IMR-90 (cell line): Measurements from ENCODE around the gene RAB40C. TPM values are rescaled to one million over a fixed set of nuclear protein-coding genes. Genes with fewer than 3 reads are reported as not detected.
A peak's percentile ranks its signal among the peaks of the same experiment; 100 is the strongest.

ENCODE experiments used
- ATAC-seq: fragments of 200-7000 bp; cut with Tn5 transposase; 2 replicates; pipeline ENCODE4 v1.9.1; 2020; ENCODE audit warnings: low read depth, mild to moderate bottlenecking, moderate library complexity
- BruUV-seq: library from RNA; stranded (reverse); fragments of 400-500 nt; replicated peaks from 2 replicates; lab custom pipeline; 2021; lab: Mats Ljungman, UMichigan
- CTCF ChIA-PET: fragments of 300-600 bp; formaldehyde crosslinking; extraction: SDS; loops from one replicate; lab custom pipeline; 2021; ENCODE audit warnings: antibody characterized with exemption; lab: Yijun Ruan, JAX
- POLR2A ChIA-PET: fragments of 300-600 bp; sonication (Branson Sonifier 250); formaldehyde crosslinking; loops from one replicate; lab custom pipeline; 2022; ENCODE audit warnings: antibody characterized with exemption; ENCODE audit not compliant: unreplicated experiment; lab: Charles Lee
- DNase-seq: peaks from one replicate; pipeline ENCODE4 v3.0.0; 2013
- H2AFZ ChIP-seq: replicated peaks from 2 replicates; pipeline ENCODE3; 2013; ENCODE audit warnings: low read length, mild to moderate bottlenecking; ENCODE audit not compliant: poor library complexity
- H2AK5ac ChIP-seq: 2 replicates; pipeline ENCODE4 v1.6.1; 2013; ENCODE audit warnings: low read depth, low read length, inconsistent platforms
- H2AK9ac ChIP-seq: replicated peaks from 2 replicates; pipeline ENCODE3; 2013; ENCODE audit warnings: mild to moderate bottlenecking, low read depth, low read length, moderate library complexity; ENCODE audit not compliant: poor library complexity
- H2BK120ac ChIP-seq: 2 replicates; pipeline ENCODE4 v1.6.1; 2013; ENCODE audit warnings: low read depth, low read length, inconsistent platforms
- H2BK15ac ChIP-seq: 3 replicates; pipeline ENCODE4 v1.6.1; 2013; ENCODE audit warnings: low read depth, low read length, inconsistent platforms
- H2BK20ac ChIP-seq: 2 replicates; pipeline ENCODE4 v1.6.1; 2013; ENCODE audit warnings: low read depth, mild to moderate bottlenecking, inconsistent platforms, low read length, moderate library complexity
- H2BK5ac ChIP-seq: 2 replicates; pipeline ENCODE4 v1.6.1; 2013; ENCODE audit warnings: mild to moderate bottlenecking, low read depth, low read length, inconsistent platforms; ENCODE audit not compliant: poor library complexity, severe bottlenecking
- H3K14ac ChIP-seq: replicated peaks from 2 replicates; pipeline ENCODE4 v1.6.1; 2013; ENCODE audit warnings: low read depth, low read length, inconsistent platforms
- H3K18ac ChIP-seq: 2 replicates; pipeline ENCODE4 v1.6.1; 2013; ENCODE audit warnings: low read depth, low read length, control low read depth
- H3K23ac ChIP-seq: 2 replicates; pipeline ENCODE4 v1.6.1; 2013; ENCODE audit warnings: low read depth, low read length, inconsistent platforms
- H3K27ac ChIP-seq: 2 replicates; pipeline ENCODE4 v1.5.1; 2013; ENCODE audit warnings: mild to moderate bottlenecking, control low read depth, low read length; ENCODE audit not compliant: insufficient read depth
- H3K27me3 ChIP-seq: 2 replicates; pipeline ENCODE4 v1.6.1; 2013; ENCODE audit warnings: low read length; ENCODE audit not compliant: control insufficient read depth, insufficient read depth
- H3K36me3 ChIP-seq: 2 replicates; pipeline ENCODE4 v1.6.1; 2013; ENCODE audit warnings: low read length, mixed read lengths; ENCODE audit not compliant: control insufficient read depth, insufficient read depth
- H3K4ac ChIP-seq: 2 replicates; pipeline ENCODE4 v1.6.1; 2013; ENCODE audit warnings: low read depth, low read length, inconsistent platforms
- H3K4me1 ChIP-seq: 2 replicates; pipeline ENCODE4 v1.6.1; 2013; ENCODE audit warnings: low read length, mixed read lengths; ENCODE audit not compliant: control insufficient read depth, insufficient read depth
- H3K4me2 ChIP-seq: 2 replicates; pipeline ENCODE4 v1.6.1; 2013; ENCODE audit warnings: low read depth, mild to moderate bottlenecking, control low read depth, low read length, moderate library complexity
- H3K4me3 ChIP-seq: 2 replicates; pipeline ENCODE4 v1.5.1; 2013; ENCODE audit warnings: low read depth, mild to moderate bottlenecking, control low read depth, low read length, moderate library complexity; ENCODE audit not compliant: insufficient read depth
- H3K56ac ChIP-seq: 2 replicates; pipeline ENCODE4 v1.6.1; 2013; ENCODE audit warnings: low read length, inconsistent platforms; ENCODE audit not compliant: insufficient read depth; ENCODE audit errors: extremely low read depth
- H3K79me1 ChIP-seq, 2 experiments: 2 replicates each; pipeline ENCODE4 v1.6.1; 2013; ENCODE audit warnings: low read length in 2 of 2, inconsistent platforms in 1 of 2, low read depth in 1 of 2
- H3K9ac ChIP-seq: 2 replicates; pipeline ENCODE4 v1.6.1; 2013; ENCODE audit warnings: low read depth, low read length, control low read depth
- H3K9me1 ChIP-seq: 2 replicates; pipeline ENCODE4 v1.6.1; 2013; ENCODE audit warnings: low read length, inconsistent platforms; ENCODE audit not compliant: insufficient read depth
- H3K9me3 ChIP-seq: 2 replicates; pipeline ENCODE4 v1.6.1; 2013; ENCODE audit warnings: low read length; ENCODE audit not compliant: control insufficient read depth, insufficient read depth
- H4K20me1 ChIP-seq: 2 replicates; pipeline ENCODE4 v1.6.1; 2013; ENCODE audit warnings: low read length, inconsistent platforms; ENCODE audit not compliant: insufficient read depth
- H4K5ac ChIP-seq: 2 replicates; pipeline ENCODE4 v1.6.1; 2013; ENCODE audit warnings: mild to moderate bottlenecking, low read depth, low read length, control low read depth
- H4K8ac ChIP-seq, 2 experiments: 2 replicates each; pipeline ENCODE4 v1.6.1; 2013; ENCODE audit warnings: low read depth in 2 of 2, low read length in 2 of 2, control low read depth in 1 of 2, inconsistent platforms in 1 of 2
- H4K91ac ChIP-seq: 2 replicates; pipeline ENCODE4 v1.6.1; 2013; ENCODE audit warnings: low read depth, low read length, inconsistent platforms; ENCODE audit not compliant: insufficient read depth
- RAD21 ChIP-seq: IDR thresholded peaks from 2 replicates; pipeline ENCODE4 v1.6.1; 2012; ENCODE audit warnings: low read length, improper control_type of control experiment
- WGBS, 2 experiments: methylation state at CpG; one replicate each; pipeline versions ENCODE4 v1.1.5 to v1.1.7; 2013; ENCODE audit warnings: missing lambda C conversion rate in 2 of 2; ENCODE audit not compliant: insufficient read length in 1 of 2; ENCODE audit errors: extremely low coverage in 2 of 2; 5-methylcytosine and 5-hydroxymethylcytosine counted together
- dilution Hi-C: fragments of 300-500 bp; cut with HindIII; formaldehyde crosslinking; loops from one replicate; pipeline ENCODE4 v1.14.3; 2018; ENCODE audit warnings: low sequenced_read_pairs; ENCODE audit not compliant: unreplicated experiment
- in situ Hi-C: fragments of 300-500 bp; cut with MboI; formaldehyde crosslinking; loops from 3 replicates; pipeline ENCODE4 v1.14.3; 2019; ENCODE audit warnings: low sequenced_read_pairs, inconsistent platforms, mixed read lengths
- intact Hi-C: fragments of 100-400 bp; cut with micrococcal nuclease; formaldehyde crosslinking; loops from 2 replicates; pipeline ENCODE4 v1.10.0; 2022
- polyA plus RNA-seq, 3 experiments: library from polyadenylated mRNA; depleted of rRNA; stranded (reverse); fragments of >200 nt; gene quantifications; 2 replicates each; pipeline ENCODE4 v1.2.3, GENCODE V29; 2012; ENCODE audit warnings: low replicate concordance in 1 of 3
- total RNA-seq: library from RNA; depleted of rRNA; stranded (reverse); fragments of >200 nt; gene quantifications from 2 replicates; pipeline ENCODE4 v1.2.3, GENCODE V29; 2012

The RAB40C gene
- total and polyA plus RNA-seq, 2 of the 4 experiments (the other 2 are of a cell fraction), result 6.8 to 13.7 TPM

- TF ChIP-seq RAD21, result no peak
- ChIA-PET CTCF (interaction anchor here (0.5 kb wide), 1 partner anchor 24 kb away, joined by 3 read pairs; no protein-coding TSS in a partner anchor), POLR2A (no interaction called here)
Observed at GRCh38 chr16:624526-625070, 34.7 kb downstream of the RAB40C start.

More at GRCh38 chr16:624526-625070, 34.7 kb downstream of the RAB40C start:
- intact Hi-C loops, result no loop called here
- dilution Hi-C loops, result no loop called here
- BruUV-seq, result no TSS peak
- Histone ChIP-seq H3K14ac (no peak overlapping the region), H3K4ac (no peak overlapping the region), H3K27me3 (no peaks in the 10 kb centered on the region), H3K4me3 (no peak overlapping the region), H3K4me1 (peaks cover 15% of the 10 kb centered on the region), H2BK15ac (no peak overlapping the region), H3K36me3 (peaks cover 7% of the 10 kb centered on the region; the same call in 1 of the 2 replicates), H3K9ac (no peak overlapping the region), H3K9me1 (peaks cover 4% of the 10 kb centered on the region; the same call in 1 of the 2 replicates), H3K27ac (no peak overlapping the region), H4K91ac (no peak overlapping the region; the same call in 1 of the 2 replicates), H3K56ac (no peak overlapping the region), H3K23ac (no peak overlapping the region), H2BK20ac (no peak overlapping the region), H3K4me2 (no peak overlapping the region), H2AK5ac (0 out of 2 replicates have a peak overlapping the region, but pooled peaks have one; percentile 16), H4K8ac (no peak overlapping the region), H2BK5ac (no peak overlapping the region), H4K20me1 (peaks cover 10% of the 10 kb centered on the region), H3K79me1 (peaks cover 9 to 58% of the 10 kb centered on the region in 2 experiments; a peak in 2 of 4 replicates), H2AK9ac (no peak overlapping the region), H2BK120ac (no peak overlapping the region), H4K5ac (no peak overlapping the region), H2AFZ (no peak overlapping the region), H3K18ac (no peak overlapping the region), H3K9me3 (no peaks in the 10 kb centered on the region)
- DNase-seq (no peak), ATAC-seq (no peak)
- in situ Hi-C loops, result no loop called here
- 80% methylated on average over 1 of the region's 10 CpGs; no CpG with 5 or more reads in 1 of the 2 experiments for WGBS, 2 experiments
